HFFc6 (cell line): Measurements from ENCODE around the gene FBXW9. TPM values are rescaled to one million over a fixed set of nuclear protein-coding genes. Genes with fewer than 3 reads are reported as not detected.
A peak's percentile ranks its signal among the peaks of the same experiment; 100 is the strongest.
"Not testable (repeated sequence)": the region's sequence is repeated elsewhere in the genome, so short reads cannot be mapped to it uniquely, and the experiment has no call there.

Experiments
- DNase-seq: peaks from one replicate; pipeline ENCODE4 v3.0.0-alpha.2; 2018
- H3K27ac Mint-ChIP-seq: 2 replicates; pipeline ENCODE4 v1.8.0; 2020; ENCODE audit warnings: mild to moderate bottlenecking, mixed read lengths
- H3K27me3 Mint-ChIP-seq: 2 replicates; pipeline ENCODE4 v1.8.0; 2021; ENCODE audit warnings: mild to moderate bottlenecking, moderate library complexity, mixed read lengths; ENCODE audit not compliant: insufficient read depth
- H3K36me3 Mint-ChIP-seq: 2 replicates; pipeline ENCODE4 v1.8.0; 2021; ENCODE audit warnings: low read depth, mixed read lengths
- H3K4me1 Mint-ChIP-seq: 2 replicates; pipeline ENCODE4 v1.8.0; 2020; ENCODE audit warnings: low read depth, mixed read lengths
- H3K4me3 Mint-ChIP-seq: 2 replicates; pipeline ENCODE4 v1.8.0; 2020; ENCODE audit warnings: mild to moderate bottlenecking, moderate library complexity, mixed read lengths
- H3K9me3 Mint-ChIP-seq: 2 replicates; pipeline ENCODE4 v1.8.0; 2020; ENCODE audit warnings: mild to moderate bottlenecking, mixed read lengths
- CTCF ChIP-seq: fragments of 200-600 bp; sonication (generic); IDR thresholded peaks from 2 replicates; pipeline ENCODE4 v1.5.0; 2021; ENCODE audit warnings: antibody characterized with exemption, mild to moderate bottlenecking
- total RNA-seq, 6 experiments: library from RNA; stranded (reverse); fragmentation: NEBNext Ultra II Directional; extraction: Animal tissue kit (Norgen Biotek cat#: 25700); gene quantifications; 2 replicates in 1 of 6; 3 replicates in 5 of 6; pipeline ENCODE4 v1.2.3, GENCODE V29; 2021

Gene FBXW9
- total RNA-seq, 6 experiments from 2014 or later, result 4.5 to 7.1 (median 5.4) TPM

GRCh38 chr19:12648088-12648487, 48.3 kb downstream of the FBXW9 start:
- Mint-ChIP-seq H3K36me3 (peaks cover 26% of the 10 kb centered on the region), H3K9me3 (no peaks in the 10 kb centered on the region), H3K27ac (no peak overlapping the region), H3K4me3 (no peak overlapping the region), H3K27me3 (no peaks in the 10 kb centered on the region), H3K4me1 (no peaks in the 10 kb centered on the region)
- DNase-seq, result no peak
- peak; percentile 33 for TF ChIP-seq CTCF

- no peaks in the 10 kb centered on the region for H3K27me3 Mint-ChIP-seq
- H3K4me3 Mint-ChIP-seq, result no peak overlapping the region
- TF ChIP-seq CTCF, result no peak
Observed at GRCh38 chr19:12647490-12648071, 48.9 kb downstream of the FBXW9 start.

GRCh38 chr19:12647047-12647446, 49.4 kb downstream of the FBXW9 start:
- no peaks in the 10 kb centered on the region for H3K4me1 Mint-ChIP-seq
- H3K4me3 Mint-ChIP-seq, result no peak overlapping the region
- DNase-seq, result no peak
- H3K36me3 Mint-ChIP-seq, result peaks cover 26% of the 10 kb centered on the region
- H3K9me3 Mint-ChIP-seq, result peaks cover 5% of the 10 kb centered on the region; the same call in 1 of the 2 replicates
- TF ChIP-seq CTCF, result no peak
- H3K27me3 Mint-ChIP-seq, result no peaks in the 10 kb centered on the region
- H3K27ac Mint-ChIP-seq, result no peak overlapping the region

More at GRCh38 chr19:12647490-12648071, 48.9 kb downstream of the FBXW9 start:
- no peaks in the 10 kb centered on the region for H3K4me1 Mint-ChIP-seq
- DNase-seq, result no peak
- H3K27ac Mint-ChIP-seq, result no peak overlapping the region
- H3K9me3 Mint-ChIP-seq, result no peaks in the 10 kb centered on the region; the same call in 1 of the 2 replicates
- peaks cover 26% of the 10 kb centered on the region for H3K36me3 Mint-ChIP-seq

GRCh38 chr19:12646551-12646950, 49.9 kb downstream of the FBXW9 start:
- Mint-ChIP-seq H3K9me3 (peaks cover 5% of the 10 kb centered on the region; the same call in 1 of the 2 replicates), H3K27ac (no peak overlapping the region), H3K4me1 (no peaks in the 10 kb centered on the region), H3K4me3 (no peak overlapping the region), H3K27me3 (no peaks in the 10 kb centered on the region), H3K36me3 (peaks cover 23% of the 10 kb centered on the region)
- DNase-seq, result no peak
- TF ChIP-seq CTCF, result no peak

- Mint-ChIP-seq H3K36me3 (peaks cover 18% of the 10 kb centered on the region), H3K9me3 (peaks cover 10% of the 10 kb centered on the region; the same call in 1 of the 2 replicates)
- not testable (repeated sequence) for H3K27me3 Mint-ChIP-seq, DNase-seq, H3K4me3 Mint-ChIP-seq, H3K27ac Mint-ChIP-seq, H3K4me1 Mint-ChIP-seq
Observed at GRCh38 chr19:12643716-12644115, 52.7 kb downstream of the FBXW9 start.

- no peaks in the 10 kb centered on the region; the same call in 1 of the 2 replicates for H3K27me3 Mint-ChIP-seq
- peaks cover 7% of the 10 kb centered on the region; the same call in 1 of the 2 replicates for H3K4me1 Mint-ChIP-seq
- TF ChIP-seq CTCF, result no peak
Observed at GRCh38 chr19:12642506-12642905, 53.9 kb downstream of the FBXW9 start.

More at GRCh38 chr19:12642506-12642905, 53.9 kb downstream of the FBXW9 start:
- Mint-ChIP-seq H3K4me3 (no peak overlapping the region), H3K27ac (no peak overlapping the region), H3K36me3 (peaks cover 19% of the 10 kb centered on the region), H3K9me3 (peaks cover 12% of the 10 kb centered on the region)
- DNase-seq, result no peak
